ENCODE measurements around the gene SEC14L5. TPM values are rescaled to one million over a fixed set of nuclear protein-coding genes. Genes with fewer than 3 reads are reported as not detected.

Gene SEC14L5
- total RNA-seq, 1 experiment from 2014 or later, result not detected

DNA sequence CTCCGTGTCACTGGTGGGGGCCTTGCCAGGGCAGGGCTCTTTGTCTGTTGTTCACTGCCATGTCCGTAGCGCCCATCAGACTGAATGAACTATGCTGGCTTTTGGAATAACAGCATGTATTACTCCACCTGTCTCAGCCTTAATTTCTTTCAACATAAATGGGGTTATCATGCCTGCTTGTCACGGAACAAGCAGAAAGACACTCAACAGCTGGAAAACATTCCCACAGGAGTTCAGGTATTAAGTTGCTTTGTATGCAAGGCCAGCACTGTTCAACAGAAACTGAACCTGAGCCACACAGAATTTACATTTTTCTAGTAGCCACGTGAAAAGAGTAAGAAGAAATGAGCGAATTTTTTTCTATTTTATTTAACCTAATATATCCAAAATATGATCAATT lies 34.3 kb upstream of the SEC14L5 start:
- BruUV-seq (replicated peaks), result no TSS peak
- Histone ChIP-seq H3K9ac (ENCODE audit: low read length) (no peak overlapping the region), H3K9me3 (ENCODE audit: low read length) (peaks cover 6% of the 10 kb centered on the region), H3K79me2 (ENCODE audit: low read length) (peaks cover 4% of the 10 kb centered on the region; the same call in 1 of the 2 replicates), H3F3A (ENCODE audit: low read length, unreplicated experiment) (no peaks in the 10 kb centered on the region), H3K4me2 (ENCODE audit: low read length) (no peak overlapping the region), H4K20me1 (ENCODE audit: low read length) (no peaks in the 10 kb centered on the region), H2AFZ (ENCODE audit: low read length) (no peak overlapping the region), H3K4me3 (ENCODE audit: low read length) (no peak overlapping the region), H3K27me3 (ENCODE audit: low read length) (no peaks in the 10 kb centered on the region), H3K27ac (ENCODE audit: low read length) (no peak overlapping the region), H3K9me2 (replicated peaks; ENCODE audit: low read length) (no peaks in the 10 kb centered on the region), H3K36me3 (ENCODE audit: low read depth, low read length) (peaks cover 10% of the 10 kb centered on the region), H3K4me1 (ENCODE audit: insufficient read depth, low read length) (peaks cover 26% of the 10 kb centered on the region)
- POLR2A ChIA-PET (ENCODE audit: unreplicated experiment), result no interaction called here
- ATAC-seq (no peak), DNase-seq (no peak)
- CTCF ChIA-PET, result no interaction called here
- intact Hi-C loops (cut with micrococcal nuclease), result no loop called here
- no peak for TF ChIP-seq EZH2phosphoT487 (IDR thresholded peaks at IDR 0.05; ENCODE audit: borderline replicate concordance, low read length)
- no peak for TF ChIP-seq EZH2 (IDR thresholded peaks at IDR 0.05; ENCODE audit: low read length, unreplicated experiment)
- TF ChIP-seq, protein P1, sequence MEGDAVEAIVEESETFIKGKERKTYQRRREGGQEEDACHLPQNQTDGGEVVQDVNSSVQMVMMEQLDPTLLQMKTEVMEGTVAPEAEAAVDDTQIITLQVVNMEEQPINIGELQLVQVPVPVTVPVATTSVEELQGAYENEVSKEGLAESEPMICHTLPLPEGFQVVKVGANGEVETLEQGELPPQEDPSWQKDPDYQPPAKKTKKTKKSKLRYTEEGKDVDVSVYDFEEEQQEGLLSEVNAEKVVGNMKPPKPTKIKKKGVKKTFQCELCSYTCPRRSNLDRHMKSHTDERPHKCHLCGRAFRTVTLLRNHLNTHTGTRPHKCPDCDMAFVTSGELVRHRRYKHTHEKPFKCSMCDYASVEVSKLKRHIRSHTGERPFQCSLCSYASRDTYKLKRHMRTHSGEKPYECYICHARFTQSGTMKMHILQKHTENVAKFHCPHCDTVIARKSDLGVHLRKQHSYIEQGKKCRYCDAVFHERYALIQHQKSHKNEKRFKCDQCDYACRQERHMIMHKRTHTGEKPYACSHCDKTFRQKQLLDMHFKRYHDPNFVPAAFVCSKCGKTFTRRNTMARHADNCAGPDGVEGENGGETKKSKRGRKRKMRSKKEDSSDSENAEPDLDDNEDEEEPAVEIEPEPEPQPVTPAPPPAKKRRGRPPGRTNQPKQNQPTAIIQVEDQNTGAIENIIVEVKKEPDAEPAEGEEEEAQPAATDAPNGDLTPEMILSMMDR (conservative IDR thresholded peaks at IDR 0.05; ENCODE audit: low read depth, low read length), result no peak

DNA sequence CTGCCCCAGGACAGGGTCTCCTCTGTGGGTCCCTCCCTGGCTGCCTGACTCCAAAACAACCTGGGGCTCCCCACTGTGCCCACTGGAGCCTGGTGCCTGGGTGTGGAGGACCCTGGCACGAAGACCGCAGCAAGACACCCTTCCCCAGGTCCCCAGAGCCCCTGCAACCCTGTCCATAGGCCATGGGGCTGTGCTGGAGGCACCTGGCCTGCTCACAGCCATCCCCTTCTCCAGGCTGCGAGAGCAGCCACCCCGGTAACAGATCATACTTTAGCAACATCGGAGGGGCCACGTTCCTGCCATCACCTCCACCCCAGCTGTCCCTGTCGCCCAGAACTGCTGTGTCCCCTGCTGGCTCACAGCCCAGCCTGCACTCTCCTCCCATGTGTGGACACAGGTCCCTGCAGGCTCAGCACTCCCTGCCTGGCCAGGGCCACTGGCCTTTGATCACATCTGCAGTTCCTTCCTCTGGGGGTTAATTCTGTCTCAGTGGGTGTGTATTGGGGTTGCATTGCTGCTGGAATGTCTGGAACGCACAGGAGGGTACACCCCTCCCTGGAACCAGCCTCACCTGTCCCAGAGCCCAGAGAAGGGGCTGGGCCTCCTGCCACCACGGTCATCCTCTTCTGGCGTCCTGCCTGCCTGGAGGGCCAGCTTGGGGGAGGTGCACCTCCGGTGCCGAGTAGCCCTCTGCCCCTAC lies 33.4 kb upstream of the SEC14L5 start:
- DNase-seq (peak; percentile 86), ATAC-seq (peak; percentile 87)
- Histone ChIP-seq H3K4me3 (ENCODE audit: low read length) (no peak overlapping the region), H3K4me1 (ENCODE audit: insufficient read depth, low read length) (peaks cover 19% of the 10 kb centered on the region), H3K79me2 (ENCODE audit: low read length) (peaks cover 4% of the 10 kb centered on the region; the same call in 1 of the 2 replicates), H3K36me3 (ENCODE audit: low read depth, low read length) (peaks cover 10% of the 10 kb centered on the region), H3K27ac (ENCODE audit: low read length) (no peak overlapping the region), H2AFZ (ENCODE audit: low read length) (no peak overlapping the region), H3K9me2 (replicated peaks; ENCODE audit: low read length) (no peaks in the 10 kb centered on the region), H3F3A (ENCODE audit: low read length, unreplicated experiment) (no peaks in the 10 kb centered on the region), H3K9me3 (ENCODE audit: low read length) (peaks cover 6% of the 10 kb centered on the region), H3K9ac (ENCODE audit: low read length) (no peak overlapping the region), H3K27me3 (ENCODE audit: low read length) (no peaks in the 10 kb centered on the region), H4K20me1 (ENCODE audit: low read length) (no peaks in the 10 kb centered on the region), H3K4me2 (ENCODE audit: low read length) (peak overlapping the region; percentile 56)
- CTCF ChIA-PET, result interaction anchor here (0.6 kb wide), 2 partner anchors 362 to 670 kb away, joined by 3 read pairs; no protein-coding TSS in a partner anchor
- POLR2A ChIA-PET (ENCODE audit: unreplicated experiment), result no interaction called here
- TF ChIP-seq, protein P1 (conservative IDR thresholded peaks at IDR 0.05; ENCODE audit: low read depth, low read length), result no peak
- TF ChIP-seq EZH2phosphoT487 (IDR thresholded peaks at IDR 0.05; ENCODE audit: borderline replicate concordance, low read length), result no peak
- intact Hi-C loops (cut with micrococcal nuclease), result no loop called here
- BruUV-seq (replicated peaks), result no TSS peak

GRCh38 chr16:4925293-4925607 lies 32.9 kb upstream of the SEC14L5 start:
- Histone ChIP-seq H4K20me1 (ENCODE audit: low read length) (no peaks in the 10 kb centered on the region), H3K4me1 (ENCODE audit: insufficient read depth, low read length) (peaks cover 19% of the 10 kb centered on the region), H3K36me3 (ENCODE audit: low read depth, low read length) (peaks cover 10% of the 10 kb centered on the region), H3K27ac (ENCODE audit: low read length) (no peak overlapping the region), H3K79me2 (ENCODE audit: low read length) (peaks cover 4% of the 10 kb centered on the region; the same call in 1 of the 2 replicates), H3K9me3 (ENCODE audit: low read length) (peaks cover 6% of the 10 kb centered on the region), H2AFZ (ENCODE audit: low read length) (no peak overlapping the region), H3K9ac (ENCODE audit: low read length) (no peak overlapping the region), H3K9me2 (replicated peaks; ENCODE audit: low read length) (no peaks in the 10 kb centered on the region), H3F3A (ENCODE audit: low read length, unreplicated experiment) (no peaks in the 10 kb centered on the region), H3K27me3 (ENCODE audit: low read length) (no peaks in the 10 kb centered on the region), H3K4me3 (ENCODE audit: low read length) (no peak overlapping the region), H3K4me2 (ENCODE audit: low read length) (peak overlapping the region; percentile 56)
- intact Hi-C loops (cut with micrococcal nuclease), result no loop called here
- POLR2A ChIA-PET (ENCODE audit: unreplicated experiment), result no interaction called here
- TF ChIP-seq EZH2phosphoT487 (IDR thresholded peaks at IDR 0.05; ENCODE audit: borderline replicate concordance, low read length) (no peak), EZH2 (IDR thresholded peaks at IDR 0.05; ENCODE audit: low read length, unreplicated experiment) (no peak)
- TF ChIP-seq, protein P1 (conservative IDR thresholded peaks at IDR 0.05; ENCODE audit: low read depth, low read length), result no peak
- CTCF ChIA-PET, result interaction anchor here (0.6 kb wide), 2 partner anchors 362 to 671 kb away, joined by 3 read pairs; no protein-coding TSS in a partner anchor
- no TSS peak for BruUV-seq (replicated peaks)
- ATAC-seq (peak; percentile 75), DNase-seq (no peak)

All from PC-3 (cell line).